ENCODE results near the gene EPHA7. TPM values are rescaled to one million over a fixed set of nuclear protein-coding genes. Genes with fewer than 3 reads are reported as not detected.

The EPHA7 gene
- total RNA-seq, 2 experiments from 2014 or later, result not detected

- no peak for DNase-seq (ENCODE audit: low spot score)
- Histone ChIP-seq H3K9me2 (ENCODE audit: insufficient read depth, low read length) (no peaks in the 10 kb centered on the region), H2AFZ (ENCODE audit: low read length) (no peak overlapping the region), H3K4me2 (ENCODE audit: low read length) (no peak overlapping the region), H3K4me3 (ENCODE audit: low read depth, low read length, poor library complexity, severe bottlenecking) (no peak overlapping the region), H3K27ac (ENCODE audit: low read depth, low read length, poor library complexity, severe bottlenecking) (no peak overlapping the region), H4K20me1 (ENCODE audit: insufficient read depth, low read length) (no peaks in the 10 kb centered on the region), H3K4me1 (ENCODE audit: insufficient read depth, low read length, poor library complexity, severe bottlenecking) (no peaks in the 10 kb centered on the region), H3K9me3 (ENCODE audit: low read length) (no peaks in the 10 kb centered on the region), H3K79me2 (ENCODE audit: insufficient read depth, low read depth, low read length) (no peaks in the 10 kb centered on the region), H3K36me3 (ENCODE audit: insufficient read depth, low read length) (no peaks in the 10 kb centered on the region)
- intact Hi-C loops (cut with micrococcal nuclease; ENCODE audit: unreplicated experiment), result no loop called here
- no peak for TF ChIP-seq EZH2phosphoT487 (IDR thresholded peaks at IDR 0.05; ENCODE audit: borderline replicate concordance, low read depth, low read length)
- no peak for TF ChIP-seq CTCF (conservative IDR thresholded peaks at IDR 0.05; ENCODE audit: low read length)
- ChIA-PET POLR2A (no interaction called here), CTCF (ENCODE audit: unreplicated experiment) (no interaction called here)
- BruUV-seq (replicated peaks), result no TSS peak
Measured at GRCh38 chr6:93433592-93433991, 14.2 kb upstream of the EPHA7 start.

DNA sequence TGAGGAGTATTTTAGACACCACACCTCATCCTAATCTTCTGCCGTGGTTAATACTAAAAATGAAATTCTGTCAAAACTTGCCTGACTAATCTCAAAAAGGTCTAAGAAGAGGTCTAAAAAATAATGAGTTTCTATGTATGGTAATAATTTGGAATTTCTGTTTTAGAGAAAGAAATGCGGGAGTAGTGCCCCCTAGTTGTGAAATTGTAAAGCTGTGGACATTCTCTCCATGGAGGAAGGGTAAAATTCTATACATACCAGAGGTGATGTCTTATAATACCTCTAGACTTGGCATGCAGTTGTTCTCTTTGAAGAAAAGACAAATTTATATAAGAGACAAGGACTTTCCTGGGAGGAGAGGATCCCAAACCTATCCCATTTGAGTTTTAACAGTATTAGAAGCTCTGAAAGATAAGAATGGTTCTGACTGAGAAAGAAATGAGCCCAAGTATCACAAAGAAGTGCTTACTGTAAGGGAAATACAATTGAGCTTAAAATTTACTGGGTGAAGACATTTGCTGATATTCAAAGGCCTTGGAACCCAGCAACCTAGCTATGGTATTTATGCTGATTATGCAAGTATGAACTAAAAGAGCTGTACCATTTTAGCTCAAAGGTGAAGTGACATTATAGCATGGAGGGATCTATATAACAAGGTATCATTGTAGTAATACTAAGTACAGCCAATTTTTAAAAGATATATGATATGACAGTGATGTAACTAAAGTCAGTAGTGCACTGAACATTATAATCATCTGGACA lies 5.1 kb upstream of the EPHA7 start:
- Histone ChIP-seq H3K4me1 (ENCODE audit: insufficient read depth, low read length, poor library complexity, severe bottlenecking) (no peaks in the 10 kb centered on the region), H3K36me3 (ENCODE audit: insufficient read depth, low read length) (no peaks in the 10 kb centered on the region), H3K9me2 (ENCODE audit: insufficient read depth, low read length) (no peaks in the 10 kb centered on the region), H3K9me3 (ENCODE audit: low read length) (no peaks in the 10 kb centered on the region), H3K27ac (ENCODE audit: low read depth, low read length, poor library complexity, severe bottlenecking) (no peak overlapping the region), H2AFZ (ENCODE audit: low read length) (no peak overlapping the region), H3K79me2 (ENCODE audit: insufficient read depth, low read depth, low read length) (no peaks in the 10 kb centered on the region), H4K20me1 (ENCODE audit: insufficient read depth, low read length) (no peaks in the 10 kb centered on the region), H3K4me2 (ENCODE audit: low read length) (no peak overlapping the region), H3K4me3 (ENCODE audit: low read depth, low read length, poor library complexity, severe bottlenecking) (no peak overlapping the region)
- peak; percentile 1 for DNase-seq (ENCODE audit: low spot score)
- intact Hi-C loops (cut with micrococcal nuclease; ENCODE audit: unreplicated experiment), result loop anchor here (5.0 kb wide), 1 partner anchor 387 kb away; no protein-coding TSS in a partner anchor
- ChIA-PET POLR2A (interaction anchor here (0.7 kb wide), 1 partner anchor 226 kb away, joined by 3 read pairs; no protein-coding TSS in a partner anchor), CTCF (ENCODE audit: unreplicated experiment) (no interaction called here)
- BruUV-seq (replicated peaks), result no TSS peak
- TF ChIP-seq EZH2phosphoT487 (IDR thresholded peaks at IDR 0.05; ENCODE audit: borderline replicate concordance, low read depth, low read length) (no peak), CTCF (conservative IDR thresholded peaks at IDR 0.05; ENCODE audit: low read length) (peak; percentile 73)

DNA sequence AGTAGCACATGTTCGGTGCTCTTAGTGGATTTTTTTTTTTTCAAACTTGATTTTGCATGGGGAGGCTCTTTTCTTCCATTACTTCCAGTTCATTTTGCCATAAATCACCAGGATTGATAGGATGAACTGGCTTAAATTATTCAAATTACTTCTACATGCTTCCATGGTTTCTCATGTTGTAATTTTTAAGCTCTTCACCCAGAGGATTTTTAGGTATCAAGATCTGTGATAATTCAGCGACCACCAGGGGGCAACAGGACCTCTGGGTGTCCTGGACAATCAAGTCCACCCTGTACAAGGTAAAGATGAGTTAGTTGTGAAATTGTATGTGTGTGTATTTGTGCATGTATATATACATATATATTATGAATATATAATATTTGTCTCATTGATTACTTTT lies 4.2 kb upstream of the EPHA7 start:
- POLR2A ChIA-PET, result interaction anchor here (0.7 to 0.9 kb wide), 2 partner anchors 8 to 36 kb away, joined by 3 read pairs; no protein-coding TSS in a partner anchor
- no TSS peak for BruUV-seq (replicated peaks)
- TF ChIP-seq EZH2phosphoT487 (IDR thresholded peaks at IDR 0.05; ENCODE audit: borderline replicate concordance, low read depth, low read length), result no peak
- TF ChIP-seq CTCF (conservative IDR thresholded peaks at IDR 0.05; ENCODE audit: low read length), result peak; percentile 79
- intact Hi-C loops (cut with micrococcal nuclease; ENCODE audit: unreplicated experiment), result loop anchor here (5.0 kb wide), 1 partner anchor 386 kb away; no protein-coding TSS in a partner anchor
- Histone ChIP-seq H4K20me1 (ENCODE audit: insufficient read depth, low read length) (no peaks in the 10 kb centered on the region), H3K27ac (ENCODE audit: low read depth, low read length, poor library complexity, severe bottlenecking) (no peak overlapping the region), H3K9me2 (ENCODE audit: insufficient read depth, low read length) (no peaks in the 10 kb centered on the region), H2AFZ (ENCODE audit: low read length) (no peak overlapping the region), H3K4me3 (ENCODE audit: low read depth, low read length, poor library complexity, severe bottlenecking) (no peak overlapping the region), H3K79me2 (ENCODE audit: insufficient read depth, low read depth, low read length) (no peaks in the 10 kb centered on the region), H3K9me3 (ENCODE audit: low read length) (no peaks in the 10 kb centered on the region), H3K4me1 (ENCODE audit: insufficient read depth, low read length, poor library complexity, severe bottlenecking) (no peaks in the 10 kb centered on the region), H3K4me2 (ENCODE audit: low read length) (no peak overlapping the region), H3K36me3 (ENCODE audit: insufficient read depth, low read length) (no peaks in the 10 kb centered on the region)
- CTCF ChIA-PET (ENCODE audit: unreplicated experiment), result no interaction called here
- peak; percentile 60 for DNase-seq (ENCODE audit: low spot score)

All from OCI-LY7 (cell line).